Measurements from ENCODE around the gene ITGA6.

ITGA6 gene

DNA sequence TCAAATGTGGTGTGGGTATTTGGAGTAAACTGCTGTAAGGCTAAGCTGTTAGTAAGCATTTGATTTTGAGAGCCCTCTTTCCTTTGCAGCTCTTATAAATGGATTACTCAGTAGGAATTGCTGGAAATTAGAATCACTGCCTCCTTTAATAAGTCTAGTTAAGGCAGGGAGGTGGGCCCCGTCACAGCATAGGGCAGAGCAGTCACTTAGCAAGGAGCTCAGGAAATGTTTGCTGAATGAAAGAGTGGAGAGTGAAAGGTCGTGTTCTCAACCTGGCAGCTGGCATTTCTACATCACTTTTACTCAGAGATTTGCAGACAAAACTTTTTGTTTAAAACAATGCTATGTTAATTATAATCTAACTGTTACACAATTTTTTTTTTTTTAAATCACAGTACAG, 25.5 kb downstream of the ITGA6 start:
- Histone ChIP-seq H3K27me3 (no peaks in the 10 kb centered on the region), H3K4me2 (no peak overlapping the region), H3K4me3 (no peak overlapping the region), H3K4me1 (peaks cover 0 to 17% (median 7%) of the 10 kb centered on the region in 10 experiments; a peak in 16 of 20 replicates), H3K27ac (no peak overlapping the region), H3K9me3 (replicated peaks in 1 of 11) (no peaks in the 10 kb centered on the region), H3K36me3 (no peaks in the 10 kb centered on the region), H4K20me1 (no peaks in the 10 kb centered on the region; a peak in 1 of 22 replicates), H3K9ac (no peak overlapping the region)
- no peak for TF ChIP-seq Cebpa-rat (IDR thresholded peaks at IDR 0.05)

GRCh38 chr2:172454404-172455120, 27.2 kb downstream of the ITGA6 start:
- H3K4me2 ChIP-seq, result 0 out of 22 replicates have a peak overlapping the region, but pooled peaks of 2 of the 11 experiments have one; percentile 8 to 16

DNA sequence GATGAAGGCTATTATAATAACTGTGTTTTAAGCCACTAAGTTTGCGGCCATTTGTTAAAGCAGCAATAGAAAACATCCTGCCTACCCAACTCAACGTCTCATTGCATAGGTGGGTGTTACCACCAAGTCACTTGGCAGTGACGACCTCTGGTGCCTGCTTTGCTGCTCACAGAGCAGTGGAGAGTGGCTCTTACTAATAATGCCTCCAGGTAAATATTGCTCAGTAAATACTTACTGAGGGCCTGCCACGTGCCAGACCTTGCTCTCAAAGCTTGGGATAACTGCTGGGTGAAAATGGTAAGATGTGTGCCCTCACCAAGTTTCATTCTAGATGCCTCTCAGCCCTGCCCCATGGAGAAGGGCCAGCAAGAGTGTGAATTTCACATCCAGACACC, 27.7 kb downstream of the ITGA6 start:
- Histone ChIP-seq H3K27ac (no peak overlapping the region), H3K36me3 (no peaks in the 10 kb centered on the region), H3K4me1 (peaks cover 2 to 25% (median 10%) of the 10 kb centered on the region in 10 experiments; a peak in 18 of 20 replicates), H3K27me3 (no peaks in the 10 kb centered on the region), H3K4me2 (0 out of 22 replicates have a peak overlapping the region, but pooled peaks of 2 of the 11 experiments have one; percentile 8 to 16), H3K9ac (no peak overlapping the region), H4K20me1 (no peaks in the 10 kb centered on the region; a peak in 1 of 22 replicates), H3K4me3 (no peak overlapping the region), H3K9me3 (replicated peaks in 1 of 11) (no peaks in the 10 kb centered on the region)
- no peak for TF ChIP-seq Cebpa-rat (IDR thresholded peaks at IDR 0.05)

More at GRCh38 chr2:172454404-172455120, 27.2 kb downstream of the ITGA6 start:
- Histone ChIP-seq H3K4me3 (no peak overlapping the region), H3K9me3 (replicated peaks in 1 of 11) (no peaks in the 10 kb centered on the region), H3K27me3 (no peaks in the 10 kb centered on the region), H4K20me1 (no peaks in the 10 kb centered on the region; a peak in 1 of 22 replicates), H3K27ac (no peak overlapping the region), H3K9ac (no peak overlapping the region), H3K36me3 (no peaks in the 10 kb centered on the region), H3K4me1 (peaks cover 0 to 19% (median 8%) of the 10 kb centered on the region in 10 experiments; a peak in 16 of 20 replicates)
- TF ChIP-seq Cebpa-rat (IDR thresholded peaks at IDR 0.05), result no peak

DNA sequence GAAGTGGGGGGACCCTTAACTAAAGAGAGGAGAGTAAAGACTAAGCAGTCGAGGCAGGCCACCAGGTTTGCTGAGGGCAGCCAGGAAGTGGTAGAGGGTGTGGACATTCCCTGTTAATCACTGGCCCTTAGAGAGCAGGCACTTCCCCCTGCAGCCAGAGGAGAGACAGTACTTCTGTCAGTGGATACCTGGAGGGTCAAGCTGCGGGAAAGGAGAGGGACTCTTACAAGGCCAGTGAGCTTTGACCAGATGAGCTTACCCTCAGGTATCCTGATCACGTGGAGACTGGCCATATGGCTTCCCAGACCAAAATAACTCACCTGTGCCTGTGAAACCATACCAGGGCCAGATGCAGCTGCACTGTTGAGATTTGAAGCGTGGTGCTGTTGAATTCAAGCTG, 28.6 kb downstream of the ITGA6 start:
- Histone ChIP-seq H3K27ac (no peak overlapping the region), H3K9me3 (replicated peaks in 1 of 11) (no peaks in the 10 kb centered on the region), H3K9ac (no peak overlapping the region), H3K36me3 (no peaks in the 10 kb centered on the region), H3K4me1 (peaks cover 11 to 34% (median 19%) of the 10 kb centered on the region in 10 experiments), H3K27me3 (no peaks in the 10 kb centered on the region), H3K4me3 (no peak overlapping the region), H4K20me1 (no peaks in the 10 kb centered on the region; a peak in 1 of 22 replicates), H3K4me2 (peak overlapping the region in 4 of 11 experiments; percentile 8 to 46 (median 17); a peak in 4 of 22 replicates)
- TF ChIP-seq Cebpa-rat (IDR thresholded peaks at IDR 0.05), result no peak

GRCh38 chr2:172457536-172457935, 30.1 kb downstream of the ITGA6 start:
- no peak for TF ChIP-seq Cebpa-rat (IDR thresholded peaks at IDR 0.05)
- Histone ChIP-seq H3K4me1 (peaks cover 25 to 49% (median 34%) of the 10 kb centered on the region in 10 experiments), H3K9me3 (replicated peaks in 1 of 11) (no peaks in the 10 kb centered on the region), H3K27me3 (no peaks in the 10 kb centered on the region), H3K4me3 (no peak overlapping the region), H4K20me1 (peaks cover 0 to 3% (median 0%) of the 10 kb centered on the region in 11 experiments; a peak in 2 of 22 replicates), H3K27ac (peak overlapping the region in 1 of 11 experiments; percentile 27; a peak in 1 of 22 replicates), H3K36me3 (no peaks in the 10 kb centered on the region), H3K4me2 (peak overlapping the region in 8 of 11 experiments; percentile 4 to 54 (median 24); a peak in 10 of 22 replicates), H3K9ac (no peak overlapping the region)

GRCh38 chr2:172458561-172459124, 31.3 kb downstream of the ITGA6 start:
- Histone ChIP-seq H3K27ac (peak overlapping the region in 1 of 11 experiments; percentile 6; a peak in 1 of 22 replicates), H3K36me3 (no peaks in the 10 kb centered on the region), H4K20me1 (peaks cover 0 to 3% (median 0%) of the 10 kb centered on the region in 11 experiments; a peak in 3 of 22 replicates), H3K9me3 (replicated peaks in 1 of 11) (no peaks in the 10 kb centered on the region), H3K27me3 (no peaks in the 10 kb centered on the region), H3K9ac (no peak overlapping the region), H3K4me2 (no peak overlapping the region), H3K4me1 (peaks cover 36 to 60% (median 45%) of the 10 kb centered on the region in 10 experiments), H3K4me3 (no peak overlapping the region)
- no peak for TF ChIP-seq Cebpa-rat (IDR thresholded peaks at IDR 0.05)

DNA sequence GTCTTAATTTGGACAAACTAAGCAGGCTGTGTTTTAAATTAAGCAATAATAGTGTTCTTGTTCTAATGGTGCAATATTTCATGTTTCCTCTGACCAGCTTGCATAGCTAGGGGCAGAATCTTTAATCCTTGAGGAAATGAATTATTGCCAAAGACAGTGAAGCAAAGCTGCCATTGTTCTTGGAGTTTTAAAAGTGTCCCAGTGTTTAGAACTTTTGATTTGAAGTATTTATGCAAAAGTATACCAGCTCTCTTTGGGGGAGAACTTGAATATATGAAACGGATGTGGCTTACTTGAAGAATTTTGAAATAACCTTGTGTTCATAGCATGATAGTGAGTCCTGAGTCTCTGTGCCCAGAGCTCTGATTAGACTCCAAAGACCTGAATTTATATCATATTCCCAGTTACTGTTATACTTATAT, 33.4 kb downstream of the ITGA6 start:
- peaks cover 35 to 59% (median 51%) of the 10 kb centered on the region in 10 experiments for H3K4me1 ChIP-seq
- H3K36me3 ChIP-seq, result no peaks in the 10 kb centered on the region
- H3K9me3 ChIP-seq (replicated peaks in 1 of 11), result no peaks in the 10 kb centered on the region
- no peak overlapping the region for H3K4me3 ChIP-seq
- H3K27ac ChIP-seq, result peak overlapping the region in 7 of 11 experiments; percentile 5 to 46 (median 22); a peak in 8 of 22 replicates
- peak overlapping the region; percentile 31 to 72 (median 58); a peak in 21 of 22 replicates for H3K4me2 ChIP-seq
- H3K9ac ChIP-seq, result 0 out of 22 replicates have a peak overlapping the region, but pooled peaks of 1 of the 11 experiments have one; percentile 0
- peaks cover 0 to 3% (median 0%) of the 10 kb centered on the region in 11 experiments; a peak in 3 of 22 replicates for H4K20me1 ChIP-seq
- no peaks in the 10 kb centered on the region for H3K27me3 ChIP-seq
- peak in 2 of 11 experiments; percentile 35 to 59; a peak in 3 of 22 replicates for TF ChIP-seq Cebpa-rat (IDR thresholded peaks at IDR 0.05)

DNA sequence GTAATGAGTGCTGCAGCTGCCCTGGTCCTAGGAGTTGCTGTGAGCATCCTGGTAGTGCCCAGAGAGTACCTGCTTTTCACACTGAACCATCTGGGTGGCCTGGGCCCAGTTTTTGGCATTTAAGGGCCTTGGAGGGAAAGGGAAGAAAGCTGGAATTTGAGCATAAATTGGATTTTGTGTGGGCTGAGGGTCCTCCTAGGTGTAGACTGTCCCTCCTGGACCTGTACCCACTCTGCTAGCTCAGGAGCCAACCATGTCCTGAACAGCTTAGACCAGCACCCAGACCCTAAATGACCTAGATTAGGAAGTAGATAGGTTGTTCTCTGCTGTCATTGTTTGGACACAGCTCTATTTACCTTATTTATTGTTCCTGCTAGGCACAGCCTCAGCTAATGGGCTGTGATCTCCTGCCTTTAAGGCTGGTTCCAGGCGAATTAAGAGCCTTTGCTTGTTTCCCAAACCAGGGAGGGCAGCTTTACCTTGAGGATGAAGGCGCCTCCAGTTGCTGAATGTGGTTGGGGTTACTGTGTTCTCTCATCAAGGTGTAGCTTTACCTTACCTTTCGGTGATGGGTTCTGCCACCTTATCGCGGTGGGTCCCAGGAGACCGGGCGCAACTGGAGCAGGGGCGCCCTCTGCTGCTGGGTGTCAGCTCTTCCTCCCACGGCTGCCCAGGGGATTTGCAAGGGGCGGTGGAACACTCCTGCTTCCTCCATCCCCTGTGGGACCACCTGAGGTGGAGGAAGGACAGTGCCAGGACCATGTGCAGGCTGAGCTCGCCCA, 34.4 kb downstream of the ITGA6 start:
- Histone ChIP-seq H3K9me3 (replicated peaks in 1 of 11) (no peaks in the 10 kb centered on the region), H3K4me1 (peaks cover 32 to 59% (median 48%) of the 10 kb centered on the region in 10 experiments), H3K4me2 (peak overlapping the region; percentile 31 to 72 (median 58)), H3K9ac (peak overlapping the region in 2 of 11 experiments; percentile 0 to 3; a peak in 1 of 22 replicates), H3K4me3 (no peak overlapping the region), H3K27ac (peak overlapping the region in 8 of 11 experiments; percentile 21 to 46 (median 42); a peak in 10 of 22 replicates), H3K27me3 (no peaks in the 10 kb centered on the region), H3K36me3 (no peaks in the 10 kb centered on the region), H4K20me1 (peaks cover 0 to 3% (median 0%) of the 10 kb centered on the region in 11 experiments; a peak in 3 of 22 replicates)
- no peak for TF ChIP-seq Cebpa-rat (IDR thresholded peaks at IDR 0.05)
